Smooth muscle cell (in vitro differentiated cells): Measurements from ENCODE around the gene CDYL2. TPM values are rescaled to one million over a fixed set of nuclear protein-coding genes. Genes with fewer than 3 reads are reported as not detected.

ENCODE experiments used
- DNase-seq: peaks from one replicate; lab custom pipeline; 2025; ENCODE audit not compliant: unreplicated experiment; lab: John Stamatoyannopoulos, UW
- H2AFZ ChIP-seq: fragments of 200-600 bp; sonication (generic); 2 replicates; pipeline ENCODE4 v1.6.0; 2016; ENCODE audit warnings: antibody characterized with exemption, low read depth, mild to moderate bottlenecking
- H3F3A ChIP-seq: fragments of 200-600 bp; sonication (generic); 2 replicates; pipeline ENCODE4 v1.6.0; 2017; ENCODE audit warnings: antibody characterized with exemption, low read depth
- H3K27ac ChIP-seq: fragments of 200-600 bp; sonication (generic); 2 replicates; pipeline ENCODE4 v1.5.1; 2016; ENCODE audit warnings: low read depth, mild to moderate bottlenecking
- H3K27me3 ChIP-seq: fragments of 200-600 bp; sonication (generic); 2 replicates; pipeline ENCODE4 v1.6.1; 2016; ENCODE audit warnings: low read depth, mild to moderate bottlenecking
- H3K36me3 ChIP-seq: fragments of 200-600 bp; sonication (generic); 2 replicates; pipeline ENCODE4 v1.5.1; 2016; ENCODE audit warnings: low read depth
- H3K4me1 ChIP-seq: fragments of 200-600 bp; sonication (generic); 2 replicates; pipeline ENCODE4 v1.5.1; 2016; ENCODE audit warnings: low read depth
- H3K4me2 ChIP-seq: fragments of 200-600 bp; sonication (generic); 2 replicates; pipeline ENCODE4 v1.6.0; 2016; ENCODE audit warnings: mild to moderate bottlenecking
- H3K4me3 ChIP-seq: fragments of 200-600 bp; sonication (generic); 2 replicates; pipeline ENCODE4 v1.5.1; 2016; ENCODE audit warnings: mild to moderate bottlenecking
- H3K79me2 ChIP-seq: fragments of 200-600 bp; sonication (generic); 2 replicates; pipeline ENCODE4 v1.6.0; 2016; ENCODE audit warnings: low read depth, mild to moderate bottlenecking
- H3K9ac ChIP-seq: fragments of 200-600 bp; sonication (generic); 2 replicates; pipeline ENCODE4 v1.6.0; 2016; ENCODE audit warnings: low read depth
- H3K9me3 ChIP-seq: fragments of 200-600 bp; sonication (generic); replicated peaks from 2 replicates; pipeline ENCODE4 v1.5.1; 2016; ENCODE audit warnings: low read depth
- H4K20me1 ChIP-seq: fragments of 200-600 bp; sonication (generic); 2 replicates; pipeline ENCODE4 v1.6.0; 2016; ENCODE audit warnings: low read depth
- CTCF ChIP-seq: fragments of 200-600 bp; sonication (generic); IDR thresholded peaks from 2 replicates; pipeline ENCODE4 v1.5.1; 2017; ENCODE audit warnings: borderline replicate concordance, mild to moderate bottlenecking, antibody characterized with exemption; ENCODE audit not compliant: insufficient read depth, poor library complexity, severe bottlenecking
- WGBS: methylation state at CpG from one replicate; pipeline ENCODE4 v1.1.7; 2016; ENCODE audit warnings: low lambda C conversion rate; 5-methylcytosine and 5-hydroxymethylcytosine counted together
- polyA plus RNA-seq: library from polyadenylated mRNA; unstranded; fragments of >200 nt; fragmentation: Nextera tagmentation; extraction: Ambion mirVana; gene quantifications from 2 replicates; pipeline ENCODE4 v1.2.1, GENCODE V29; 2016
- total RNA-seq: library from RNA; depleted of rRNA; stranded (reverse); fragments of >200 nt; gene quantifications from 2 replicates; pipeline ENCODE4 v1.2.3, GENCODE V29; 2014

Gene CDYL2
- total and polyA plus RNA-seq, 2 experiments from 2014 or later: 2.0 to 2.9 TPM

- Histone ChIP-seq H4K20me1 (no peaks in the 10 kb centered on the region), H2AFZ (no peak overlapping the region), H3K9ac (no peak overlapping the region), H3K9me3 (no peaks in the 10 kb centered on the region), H3K27ac (no peak overlapping the region), H3K4me1 (no peaks in the 10 kb centered on the region), H3K4me2 (no peak overlapping the region), H3K36me3 (no peaks in the 10 kb centered on the region), H3K4me3 (no peak overlapping the region), H3F3A (no peaks in the 10 kb centered on the region), H3K79me2 (no peaks in the 10 kb centered on the region), H3K27me3 (peaks cover 31% of the 10 kb centered on the region)
- DNase-seq: no peak
- no peak for TF ChIP-seq CTCF
Observed at GRCh38 chr16:80812593-80812992, 8.2 kb upstream of the CDYL2 start.

- no peaks in the 10 kb centered on the region for H3F3A ChIP-seq
- H3K4me2 ChIP-seq: no peak overlapping the region
- no peaks in the 10 kb centered on the region for H3K36me3 ChIP-seq
- TF ChIP-seq CTCF: no peak
- H3K4me3 ChIP-seq: no peak overlapping the region
- H4K20me1 ChIP-seq: no peaks in the 10 kb centered on the region
- peaks cover 39% of the 10 kb centered on the region for H3K27me3 ChIP-seq
- H3K9ac ChIP-seq: no peak overlapping the region
- no peaks in the 10 kb centered on the region for H3K9me3 ChIP-seq
- DNase-seq: no peak
- no peak overlapping the region for H2AFZ ChIP-seq
- H3K79me2 ChIP-seq: no peaks in the 10 kb centered on the region
- no peaks in the 10 kb centered on the region for H3K4me1 ChIP-seq
- 91% methylated on average over 2 of the region's 2 CpGs for WGBS
- H3K27ac ChIP-seq: no peak overlapping the region
Observed at GRCh38 chr16:80809366-80809765, 5.0 kb upstream of the CDYL2 start.

GRCh38 chr16:80807906-80808305, 3.5 kb upstream of the CDYL2 start:
- DNase-seq: no peak
- H3F3A ChIP-seq: no peaks in the 10 kb centered on the region
- no peak overlapping the region for H3K27ac ChIP-seq
- peaks cover 38% of the 10 kb centered on the region for H3K27me3 ChIP-seq
- H3K36me3 ChIP-seq: no peaks in the 10 kb centered on the region
- WGBS: 96% methylated on average over 3 of the region's 3 CpGs
- no peak for TF ChIP-seq CTCF
- H3K4me3 ChIP-seq: no peak overlapping the region
- no peak overlapping the region for H2AFZ ChIP-seq
- no peaks in the 10 kb centered on the region for H4K20me1 ChIP-seq
- no peak overlapping the region for H3K9ac ChIP-seq
- no peaks in the 10 kb centered on the region for H3K9me3 ChIP-seq
- no peaks in the 10 kb centered on the region for H3K4me1 ChIP-seq
- H3K4me2 ChIP-seq: no peak overlapping the region
- H3K79me2 ChIP-seq: no peaks in the 10 kb centered on the region

- 83% methylated on average over 5 of the region's 5 CpGs for WGBS
- no peaks in the 10 kb centered on the region for H3K9me3 ChIP-seq
- no peak for TF ChIP-seq CTCF
- no peak overlapping the region for H3K27ac ChIP-seq
- no peak overlapping the region for H2AFZ ChIP-seq
- no peak overlapping the region for H3K9ac ChIP-seq
- DNase-seq: no peak
- no peak overlapping the region for H3K4me2 ChIP-seq
- peaks cover 46% of the 10 kb centered on the region for H3K27me3 ChIP-seq
- no peaks in the 10 kb centered on the region for H3K79me2 ChIP-seq
- H4K20me1 ChIP-seq: no peaks in the 10 kb centered on the region
- H3K4me1 ChIP-seq: no peaks in the 10 kb centered on the region
- peaks cover 3% of the 10 kb centered on the region for H3F3A ChIP-seq
- no peaks in the 10 kb centered on the region for H3K36me3 ChIP-seq
- no peak overlapping the region for H3K4me3 ChIP-seq
Observed at GRCh38 chr16:80806927-80807340, 2.5 kb upstream of the CDYL2 start.
